Motor neuron (in vitro differentiated cells): ENCODE results near the gene SEC24C. TPM values are rescaled to one million over a fixed set of nuclear protein-coding genes. Genes with fewer than 3 reads are reported as not detected.
"Not testable (repeated sequence)": the region's sequence is repeated elsewhere in the genome, so short reads cannot be mapped to it uniquely, and the experiment has no call there.

Experiments used
- ATAC-seq, 8 experiments: fragments of 200-7000 bp; cut with Tn5 transposase; replicated peaks in 6 of 8; 2 replicates each; pipeline ENCODE4 v1.8.0; 2021; ENCODE audit warnings: mild to moderate bottlenecking in 8 of 8, moderate library complexity in 8 of 8
- H3K27ac ChIP-seq, 2 donors: fragments of 250-450 bp; sonication (Bioruptor Pico); 2 replicates each; pipeline ENCODE4 v1.9.0; 2021; ENCODE audit warnings: antibody characterized with exemption in 2 of 2, mild to moderate bottlenecking in 2 of 2, moderate library complexity in 1 of 2
- H3K4me1 ChIP-seq, 2 donors: fragments of 250-450 bp; sonication (Bioruptor Pico); replicated peaks in 1 of 2; 2 replicates each; pipeline ENCODE4 v1.6.1; 2021; ENCODE audit warnings: antibody characterized with exemption in 2 of 2, mild to moderate bottlenecking in 2 of 2, moderate library complexity in 1 of 2
- H3K4me3 ChIP-seq, 5 donors: fragments of 250-450 bp; sonication (Bioruptor Pico); 2 replicates each; pipeline ENCODE4 v1.9.0; 2021; ENCODE audit warnings: antibody characterized with exemption in 5 of 5, mild to moderate bottlenecking in 5 of 5, moderate library complexity in 4 of 5
- WGBS, 10 experiments: fragments of 450-650 bp; shearing (Covaris generic); methylation state at CpG; one replicate each; pipeline ENCODE4 v1.0.0; 2022; 5-methylcytosine and 5-hydroxymethylcytosine counted together
- in situ Hi-C, 9 experiments: fragments of 400-800 bp; cut with MboI; loops; one replicate each; pipeline ENCODE4 v1.15.0; 2021; ENCODE audit warnings: low sequenced_read_pairs in 9 of 9, low pct_unique_long_range_greater_than_20kb in 2 of 9; ENCODE audit not compliant: unreplicated experiment in 9 of 9
- total RNA-seq, 8 experiments: library from RNA; unstranded; fragments of 300-600 nt; gene quantifications; 2 replicates each; pipeline versions ENCODE4 v1.2.3 to v1.2.4, GENCODE V29; 2022

The SEC24C gene, protein sequence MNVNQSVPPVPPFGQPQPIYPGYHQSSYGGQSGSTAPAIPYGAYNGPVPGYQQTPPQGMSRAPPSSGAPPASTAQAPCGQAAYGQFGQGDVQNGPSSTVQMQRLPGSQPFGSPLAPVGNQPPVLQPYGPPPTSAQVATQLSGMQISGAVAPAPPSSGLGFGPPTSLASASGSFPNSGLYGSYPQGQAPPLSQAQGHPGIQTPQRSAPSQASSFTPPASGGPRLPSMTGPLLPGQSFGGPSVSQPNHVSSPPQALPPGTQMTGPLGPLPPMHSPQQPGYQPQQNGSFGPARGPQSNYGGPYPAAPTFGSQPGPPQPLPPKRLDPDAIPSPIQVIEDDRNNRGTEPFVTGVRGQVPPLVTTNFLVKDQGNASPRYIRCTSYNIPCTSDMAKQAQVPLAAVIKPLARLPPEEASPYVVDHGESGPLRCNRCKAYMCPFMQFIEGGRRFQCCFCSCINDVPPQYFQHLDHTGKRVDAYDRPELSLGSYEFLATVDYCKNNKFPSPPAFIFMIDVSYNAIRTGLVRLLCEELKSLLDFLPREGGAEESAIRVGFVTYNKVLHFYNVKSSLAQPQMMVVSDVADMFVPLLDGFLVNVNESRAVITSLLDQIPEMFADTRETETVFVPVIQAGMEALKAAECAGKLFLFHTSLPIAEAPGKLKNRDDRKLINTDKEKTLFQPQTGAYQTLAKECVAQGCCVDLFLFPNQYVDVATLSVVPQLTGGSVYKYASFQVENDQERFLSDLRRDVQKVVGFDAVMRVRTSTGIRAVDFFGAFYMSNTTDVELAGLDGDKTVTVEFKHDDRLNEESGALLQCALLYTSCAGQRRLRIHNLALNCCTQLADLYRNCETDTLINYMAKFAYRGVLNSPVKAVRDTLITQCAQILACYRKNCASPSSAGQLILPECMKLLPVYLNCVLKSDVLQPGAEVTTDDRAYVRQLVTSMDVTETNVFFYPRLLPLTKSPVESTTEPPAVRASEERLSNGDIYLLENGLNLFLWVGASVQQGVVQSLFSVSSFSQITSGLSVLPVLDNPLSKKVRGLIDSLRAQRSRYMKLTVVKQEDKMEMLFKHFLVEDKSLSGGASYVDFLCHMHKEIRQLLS
- total RNA-seq = 10 to 100 TPM; 33.6 to 73.4 (median 58.8) TPM

GRCh38 chr10:73743905-73744663 is at the start of gene SEC24C:
SEC24C (plus strand) TSS chr10:73744372; CDS start chr10:73746833, 2,461 bp downstream.
- Histone ChIP-seq H3K4me3 (peak within 1 kb of the TSS; percentile 51 to 79 (median 73)), H3K4me1 (peaks cover 19 to 26% of the 10 kb centered on the region in 2 donors), H3K27ac (peak within 1 kb of the TSS; percentile 97 to 98)
- ATAC-seq = peak; percentile 92 to 96 (median 93)
- in situ Hi-C loops = no loop called here
- WGBS, 10 experiments = 0 to 22% (median 1%) methylated on average over 1 to 26 of the region's 36 CpGs; no CpG with 5 or more reads in 1 of the 10 experiments

DNA sequence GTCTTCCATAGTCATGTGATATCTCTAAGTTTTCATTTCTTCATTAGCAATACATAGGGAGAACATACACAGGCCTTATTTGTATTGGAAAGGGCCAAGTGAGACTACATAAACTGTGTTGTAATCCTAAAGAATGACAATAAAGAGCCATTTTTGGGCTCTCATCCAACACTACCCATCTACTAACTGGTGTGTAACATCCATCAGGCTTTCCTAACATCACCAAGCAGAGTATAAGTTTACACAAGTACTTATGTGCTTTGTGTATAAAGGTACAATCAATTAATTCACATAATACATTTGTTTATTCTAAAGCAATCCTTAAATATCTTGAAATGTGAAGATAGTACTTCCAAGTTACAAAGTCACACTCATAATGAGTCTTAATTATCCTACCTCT is 48.9 kb upstream of the SEC24C start:
- in situ Hi-C loops, H3K4me1 ChIP-seq, ATAC-seq, H3K4me3 ChIP-seq, H3K27ac ChIP-seq: not testable (repeated sequence)

- ATAC-seq, H3K4me1 ChIP-seq, H3K4me3 ChIP-seq, in situ Hi-C loops, H3K27ac ChIP-seq: not testable (repeated sequence)
- 100% methylated on average over 1 of the region's 16 CpGs; no CpG with 5 or more reads in 9 of the 10 experiments for WGBS, 10 experiments
Measured at GRCh38 chr10:73697675-73698159, 46.5 kb upstream of the SEC24C start, which contains the start of gene AGAP5. AGAP5 (minus strand) TSS chr10:73698109; CDS start chr10:73697755, 354 bp downstream.

- H3K4me1 ChIP-seq, ATAC-seq, H3K4me3 ChIP-seq, in situ Hi-C loops, H3K27ac ChIP-seq: not testable (repeated sequence)
- WGBS, 10 experiments = no CpG with 5 or more reads among the region's 2 CpGs
Measured at GRCh38 chr10:73698819-73699218, 45.4 kb upstream of the SEC24C start.

- ATAC-seq, H3K27ac ChIP-seq, in situ Hi-C loops, H3K4me1 ChIP-seq, H3K4me3 ChIP-seq: not testable (repeated sequence)
Measured at GRCh38 chr10:73703924-73704323, 40.2 kb upstream of the SEC24C start.

GRCh38 chr10:73705506-73706072 is 38.6 kb upstream of the SEC24C start:
- H3K4me3 ChIP-seq, in situ Hi-C loops, ATAC-seq, H3K27ac ChIP-seq, H3K4me1 ChIP-seq: not testable (repeated sequence)
- WGBS, 10 experiments = 100% methylated on average over 1 of the region's 1 CpG; no CpG with 5 or more reads in 9 of the 10 experiments

- WGBS, 10 experiments = 100% methylated on average over 1 of the region's 2 CpGs; no CpG with 5 or more reads in 9 of the 10 experiments
- H3K4me1 ChIP-seq, H3K4me3 ChIP-seq, ATAC-seq, in situ Hi-C loops, H3K27ac ChIP-seq: not testable (repeated sequence)
Measured at GRCh38 chr10:73706488-73706887, 37.7 kb upstream of the SEC24C start.

- in situ Hi-C loops, H3K4me3 ChIP-seq, ATAC-seq, H3K27ac ChIP-seq, H3K4me1 ChIP-seq: not testable (repeated sequence)
Measured at GRCh38 chr10:73707628-73708027, 36.5 kb upstream of the SEC24C start.

GRCh38 chr10:73708122-73708521 is 36.0 kb upstream of the SEC24C start:
- ATAC-seq, H3K27ac ChIP-seq, H3K4me1 ChIP-seq, H3K4me3 ChIP-seq, in situ Hi-C loops: not testable (repeated sequence)
- WGBS, 10 experiments = 50 to 100% methylated on average over 1 of the region's 1 CpG; no CpG with 5 or more reads in 8 of the 10 experiments

DNA sequence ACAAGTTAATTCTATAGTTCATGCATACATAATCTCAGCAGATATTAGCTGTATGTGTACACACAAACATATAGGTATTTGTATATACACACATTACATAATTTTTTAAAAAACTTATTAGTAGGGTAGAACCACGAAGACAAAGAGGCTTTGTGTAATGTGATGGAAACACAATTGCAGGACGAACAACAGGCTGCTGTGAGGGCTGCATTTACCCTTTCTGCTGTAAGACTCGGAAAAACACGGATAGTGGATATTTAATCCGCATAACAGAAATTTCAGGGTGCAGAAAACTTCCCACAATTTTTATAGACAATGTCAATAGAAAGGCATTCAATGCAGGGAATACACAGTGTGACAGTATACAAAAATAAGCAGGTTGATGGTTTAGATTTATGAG is 32.5 kb upstream of the SEC24C start:
- 83 to 100% (median 96%) methylated on average over 1 to 5 of the region's 5 CpGs; no CpG with 5 or more reads in 3 of the 10 experiments for WGBS, 10 experiments
- H3K4me3 ChIP-seq, H3K4me1 ChIP-seq, in situ Hi-C loops, ATAC-seq, H3K27ac ChIP-seq: not testable (repeated sequence)

GRCh38 chr10:73713912-73714311 is 30.3 kb upstream of the SEC24C start:
- in situ Hi-C loops = not testable (repeated sequence)

GRCh38 chr10:73714483-73714882 is 29.7 kb upstream of the SEC24C start:
- in situ Hi-C loops, H3K4me3 ChIP-seq, H3K27ac ChIP-seq, H3K4me1 ChIP-seq: not testable (repeated sequence)
- peak in 3 of 8 experiments; percentile 94 to 99 (median 99) for ATAC-seq
- WGBS, 10 experiments = 30% methylated on average over 2 of the region's 3 CpGs; no CpG with 5 or more reads in 9 of the 10 experiments

More at GRCh38 chr10:73713912-73714311, 30.3 kb upstream of the SEC24C start:
- ATAC-seq, H3K4me1 ChIP-seq, H3K27ac ChIP-seq, H3K4me3 ChIP-seq: not testable (repeated sequence)
- WGBS, 10 experiments = 100% methylated on average over 1 of the region's 3 CpGs; no CpG with 5 or more reads in 8 of the 10 experiments
